Medulla oblongata (tissue), 1 donor: ENCODE measurements around the gene ARL6IP4.
"Not testable (repeated sequence)": the region's sequence is repeated elsewhere in the genome, so short reads cannot be mapped to it uniquely, and the experiment has no call there.

Experiments
- DNase-seq: peaks from one replicate; pipeline ENCODE4 v3.0.0-alpha.2; 2015; ENCODE audit errors: extremely low spot score

The ARL6IP4 gene

GRCh38 chr12:123011701-123012100, 31.2 kb downstream of the ARL6IP4 start:
- no peak for DNase-seq

GRCh38 chr12:123013185-123014095, 33.0 kb downstream of the ARL6IP4 start:
- no peak for DNase-seq

- DNase-seq: not testable (repeated sequence)
These were observed 34.0 kb downstream of the ARL6IP4 start for GRCh38 chr12:123014473-123014872.

- no peak for DNase-seq
These were observed 37.3 kb downstream of the ARL6IP4 start for GRCh38 chr12:123017753-123018152.

- no peak for DNase-seq
These were observed 39.3 kb downstream of the ARL6IP4 start for GRCh38 chr12:123019841-123020138.

- no peak for DNase-seq
These were observed 41.5 kb downstream of the ARL6IP4 start for GRCh38 chr12:123021688-123022604.

- DNase-seq: no peak
These were observed 42.4 kb downstream of the ARL6IP4 start for GRCh38 chr12:123022846-123023245.

GRCh38 chr12:123024819-123025391, 44.4 kb downstream of the ARL6IP4 start:
- no peak for DNase-seq

GRCh38 chr12:123026094-123026853, 45.8 kb downstream of the ARL6IP4 start:
- DNase-seq: no peak

- no peak for DNase-seq
These were observed 47.4 kb downstream of the ARL6IP4 start for GRCh38 chr12:123027726-123028445.

GRCh38 chr12:123028475-123028874, 48.0 kb downstream of the ARL6IP4 start:
- DNase-seq: no peak

GRCh38 chr12:123029550-123029949, 49.1 kb downstream of the ARL6IP4 start:
- no peak for DNase-seq

- DNase-seq: no peak
These were observed 50.2 kb downstream of the ARL6IP4 start for GRCh38 chr12:123030686-123031085.

GRCh38 chr12:123031171-123031845, 50.8 kb downstream of the ARL6IP4 start:
- no peak for DNase-seq
